CMK (cell line): Measurements from ENCODE around the gene ARL11.

ENCODE experiments used
- DNase-seq: peaks from one replicate; pipeline ENCODE4 v3.0.0-alpha.2; 2010; ENCODE audit warnings: low read depth

Gene ARL11

DNA sequence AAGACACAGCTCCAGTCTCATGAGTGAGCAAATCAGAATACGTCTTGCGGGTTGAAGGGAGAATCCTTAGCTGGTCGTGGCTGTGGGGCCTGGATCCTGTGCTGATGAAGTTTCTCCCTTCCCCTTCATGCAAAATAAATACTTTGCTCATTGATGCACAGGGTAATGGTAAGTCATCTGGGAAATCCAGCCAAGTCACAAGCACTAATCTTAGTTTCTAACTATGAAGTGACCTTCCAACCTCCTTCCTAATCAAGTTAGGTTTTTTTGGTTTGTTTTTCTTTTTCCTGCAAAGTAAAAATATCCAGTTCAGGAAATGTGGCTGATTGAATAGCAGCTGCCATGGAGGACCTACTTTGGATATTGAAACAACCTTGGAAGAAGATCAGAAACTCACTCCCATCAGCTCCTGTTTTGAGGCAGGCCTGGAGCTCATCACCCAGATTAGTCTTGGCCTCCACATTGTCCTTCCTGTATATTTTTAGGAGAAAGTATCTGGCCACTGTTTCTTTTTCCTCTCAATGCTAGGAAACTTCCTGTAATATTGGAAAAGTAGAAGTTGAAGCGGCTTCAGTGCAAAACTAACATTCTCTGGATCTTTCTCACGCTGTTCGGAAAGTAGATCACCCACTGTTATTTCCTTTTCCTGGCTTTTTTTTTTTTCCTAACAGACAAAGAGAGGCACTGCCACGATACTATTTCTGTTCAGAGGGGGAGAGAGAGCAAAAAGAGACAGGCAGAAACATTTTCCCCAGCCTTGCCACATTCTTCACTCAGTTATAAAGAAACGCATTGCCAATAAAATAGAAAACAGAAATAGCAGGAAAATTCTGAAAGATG, 12.3 kb upstream of the ARL11 start:
- no peak for DNase-seq

GRCh38 chr13:49616676-49617065, 11.6 kb upstream of the ARL11 start:
- DNase-seq, result no peak

GRCh38 chr13:49620170-49620621, 8.1 kb upstream of the ARL11 start:
- DNase-seq, result no peak

DNA sequence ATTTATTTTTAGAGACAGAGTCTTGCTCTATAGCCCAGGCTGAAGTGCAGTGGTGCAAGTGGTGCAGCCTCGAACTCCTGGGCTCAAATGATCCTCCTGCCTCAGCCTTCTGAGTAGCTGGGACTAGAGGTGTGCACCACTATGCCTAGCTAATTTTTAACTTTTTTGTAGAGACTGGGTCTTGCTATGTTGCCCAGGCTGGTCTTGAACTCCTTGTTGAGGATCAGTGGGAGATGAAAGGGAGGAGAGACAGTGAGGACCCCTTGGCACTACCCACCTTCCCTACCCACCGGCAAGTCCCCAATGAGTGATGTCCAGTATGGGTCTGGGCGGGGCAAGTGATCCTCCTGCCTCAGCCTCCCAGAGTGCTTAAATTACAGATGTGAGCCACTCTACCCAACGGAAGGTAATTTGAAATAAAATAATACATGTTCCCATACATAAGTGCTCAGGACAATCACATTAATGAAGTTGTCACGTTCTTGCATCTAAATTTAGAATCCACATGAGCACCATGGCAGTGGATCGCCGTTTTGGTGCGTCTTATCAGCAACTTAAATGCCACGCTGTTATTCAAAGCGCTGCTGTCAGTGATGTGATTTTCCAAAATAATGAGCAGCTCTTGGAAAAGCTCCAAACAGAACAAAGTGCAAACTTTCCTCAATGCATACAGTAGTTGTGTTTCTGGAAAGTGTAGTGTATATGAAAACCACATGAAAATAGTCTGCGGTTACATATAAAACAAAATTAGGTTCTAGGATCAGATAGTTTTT, 5.9 kb upstream of the ARL11 start:
- DNase-seq, result no peak

GRCh38 chr13:49624229-49624628, 4.1 kb upstream of the ARL11 start:
- no peak for DNase-seq

DNA sequence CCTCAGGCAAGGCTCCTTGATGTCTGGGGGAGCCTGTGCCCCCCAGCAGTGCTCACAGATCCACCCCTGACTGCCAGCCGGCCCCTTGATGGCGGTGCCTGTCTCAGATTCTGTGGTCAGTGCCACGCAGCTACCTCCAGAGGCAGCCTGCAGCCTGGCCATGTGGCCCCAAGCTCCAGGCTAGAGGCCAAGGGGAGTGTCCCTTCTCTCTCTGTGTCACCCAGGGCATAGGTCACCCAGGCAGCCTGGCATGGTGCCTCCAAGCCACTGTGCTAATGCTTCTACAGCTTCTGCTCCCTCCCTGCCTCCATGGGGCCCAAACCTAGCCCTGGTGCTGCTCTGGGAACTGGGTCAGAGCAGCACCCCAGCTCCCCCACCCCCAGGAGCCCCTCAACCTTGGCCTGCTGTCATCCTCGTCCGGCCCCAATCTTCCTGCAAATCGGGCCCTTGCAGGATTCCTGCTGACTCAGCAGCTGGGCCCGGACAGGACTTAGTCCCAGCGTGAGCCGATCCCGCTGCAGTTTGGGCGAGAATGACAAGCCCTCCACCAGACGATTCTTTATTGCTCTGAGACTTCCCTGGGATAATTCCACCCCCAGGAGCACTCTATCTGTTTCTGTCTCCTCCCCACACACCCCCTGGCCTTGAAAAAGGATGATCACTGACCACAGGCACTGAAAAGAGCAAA, 2.8 kb upstream of the ARL11 start:
- DNase-seq, result no peak

GRCh38 chr13:49629196-49629938, 1.1 kb downstream of the ARL11 start:
- DNase-seq, result no peak

DNA sequence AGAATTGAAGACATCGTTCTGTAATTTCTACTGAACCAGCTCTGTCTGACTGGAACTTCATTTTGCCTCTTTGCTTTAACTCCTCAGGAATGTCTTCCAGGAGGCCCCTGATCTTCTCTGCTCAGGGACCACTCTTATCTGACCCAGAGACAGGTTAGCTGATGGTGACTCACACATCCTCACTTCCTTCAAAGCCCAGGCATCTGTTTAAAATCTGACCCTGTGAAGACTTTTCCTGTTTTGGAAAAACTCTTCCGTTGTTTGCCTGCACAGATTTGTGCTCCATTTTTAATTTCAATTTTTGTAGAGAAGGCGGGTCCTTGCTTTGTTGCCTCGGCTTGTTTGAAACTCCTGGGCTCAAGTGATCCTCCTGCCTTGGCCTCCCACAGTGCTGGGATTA, 1.6 kb downstream of the ARL11 start:
- DNase-seq, result no peak

- DNase-seq, result no peak
These were observed 2.3 kb downstream of the ARL11 start for GRCh38 chr13:49630580-49630979.

GRCh38 chr13:49632156-49632555, 3.8 kb downstream of the ARL11 start:
- no peak for DNase-seq

DNA sequence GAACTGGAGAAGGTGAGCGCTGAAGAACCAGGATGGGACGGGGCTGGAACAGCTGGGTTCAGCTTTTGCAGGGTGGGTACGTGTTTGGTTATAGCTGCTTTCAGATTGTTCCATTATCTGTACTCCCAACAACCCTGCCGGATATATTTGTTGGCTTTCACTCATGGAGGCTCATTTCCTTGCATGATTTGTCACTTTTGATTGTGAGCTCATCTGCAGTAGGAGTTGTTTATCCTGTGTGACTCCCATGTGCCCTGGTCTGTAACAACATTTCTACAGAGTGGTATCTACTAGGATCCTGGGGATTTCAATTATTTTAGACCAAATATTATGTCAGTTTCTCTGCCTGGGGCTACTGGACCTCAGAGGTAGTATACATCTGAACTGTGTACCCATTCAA, 5.4 kb downstream of the ARL11 start:
- DNase-seq, result no peak

DNA sequence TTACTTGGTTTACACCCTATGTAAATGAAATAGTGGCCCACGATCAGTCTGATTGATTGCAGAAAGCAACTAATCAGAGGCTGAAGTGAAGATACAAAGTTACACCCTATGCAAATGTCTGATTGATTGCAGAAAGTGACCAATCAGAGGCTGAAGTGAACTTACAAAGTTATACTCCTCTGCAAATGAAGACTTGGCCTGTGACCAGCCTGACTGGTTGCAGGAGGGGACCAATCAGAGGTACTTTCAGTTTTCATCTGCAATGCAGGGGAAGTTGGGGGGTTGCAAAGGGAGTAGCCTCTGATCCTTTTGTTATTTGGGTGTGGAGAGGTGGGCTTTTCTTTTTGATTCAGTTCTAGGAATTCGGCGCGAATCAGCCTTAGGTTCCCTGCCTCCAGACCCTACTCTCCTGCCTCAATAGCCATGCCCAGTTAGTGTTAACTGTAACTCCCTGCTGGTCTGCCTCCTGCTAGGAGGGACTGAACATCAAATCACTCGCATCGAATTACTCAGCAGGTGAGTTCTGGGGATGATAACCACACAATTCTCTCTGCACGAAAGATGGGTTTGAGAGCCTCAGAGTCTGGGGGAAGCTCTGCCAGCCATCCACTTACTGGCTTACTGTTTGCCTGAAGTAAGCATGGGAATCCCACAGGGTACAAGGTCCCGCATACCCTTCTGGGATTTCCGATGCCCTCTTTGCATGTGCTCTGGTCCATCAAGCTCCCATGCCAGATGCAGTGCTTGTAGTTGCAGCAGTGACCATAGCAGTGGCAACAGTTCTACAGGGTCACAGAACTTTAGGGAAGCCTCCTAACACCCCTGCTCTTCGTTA, 7.5 kb downstream of the ARL11 start:
- DNase-seq, result no peak

DNA sequence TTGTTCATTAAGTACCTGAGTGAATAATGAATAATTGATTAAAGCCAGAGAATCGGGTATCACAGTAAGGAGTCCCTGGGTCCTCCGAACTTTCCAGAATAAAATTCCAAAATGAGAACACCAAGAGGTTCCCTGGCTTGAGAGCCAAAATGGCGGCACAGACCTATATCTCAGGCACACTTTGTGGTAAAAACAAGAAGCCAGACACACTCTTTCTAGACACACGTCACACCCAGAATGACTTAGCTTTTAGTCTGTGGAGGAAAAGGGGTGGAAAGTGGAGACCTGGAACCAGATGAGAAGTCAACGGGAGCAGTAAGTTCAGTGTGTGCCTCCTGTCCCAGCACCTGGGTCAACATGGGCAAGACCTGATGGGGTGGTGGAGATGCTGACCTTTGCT, 8.4 kb downstream of the ARL11 start:
- DNase-seq, result no peak

DNA sequence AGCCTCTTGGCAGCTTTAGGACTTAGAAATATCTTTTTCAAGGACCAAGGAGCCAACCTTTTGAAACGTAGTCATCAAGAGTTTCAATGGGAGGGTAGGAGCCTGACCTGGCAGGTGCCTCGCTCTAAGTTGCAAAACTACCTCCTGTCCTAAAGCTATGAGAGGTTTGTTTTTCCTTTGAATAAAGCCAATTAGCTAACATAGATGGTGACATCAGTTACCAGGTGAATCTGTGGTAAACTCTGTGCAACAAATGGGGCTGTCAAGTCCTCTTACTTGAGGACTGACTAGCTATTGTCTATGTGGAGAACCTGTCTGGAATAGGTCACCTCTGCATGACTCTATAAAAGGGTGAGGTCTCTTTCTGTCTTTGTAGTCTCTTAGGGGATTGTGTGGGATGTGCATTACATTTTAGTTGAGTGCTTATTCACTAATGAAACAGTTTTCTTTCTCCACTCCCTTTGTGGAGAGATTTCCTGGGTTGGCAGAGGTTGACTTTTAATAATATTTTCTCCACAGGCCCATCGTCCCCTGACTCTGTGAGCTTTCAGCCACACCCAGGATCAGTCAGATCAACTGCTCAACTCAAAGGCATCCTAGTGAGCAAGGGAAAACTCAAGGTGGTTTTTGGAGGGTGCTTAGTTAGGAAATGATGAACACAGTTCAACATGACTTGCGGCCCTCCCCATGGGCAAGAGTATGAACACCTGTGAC, 9.9 kb downstream of the ARL11 start:
- DNase-seq, result no peak

DNA sequence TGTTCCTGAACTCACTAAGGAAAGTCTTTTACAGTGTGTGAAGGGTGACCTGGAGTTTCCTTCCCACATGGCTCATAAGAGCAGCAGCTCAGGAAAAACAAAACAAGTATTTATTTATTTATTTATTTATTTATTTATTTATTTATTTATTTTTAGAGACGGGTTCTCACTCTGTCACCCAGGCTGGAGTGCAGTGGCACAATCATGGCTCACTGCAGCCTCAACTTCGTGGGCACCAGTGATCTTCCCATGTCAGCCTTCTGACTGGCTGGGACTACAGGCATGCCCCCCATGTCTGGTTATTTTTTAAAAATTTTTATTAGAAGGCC, 10.4 kb downstream of the ARL11 start:
- DNase-seq, result no peak

- peak; percentile 47 for DNase-seq
These were observed 13.5 kb downstream of the ARL11 start for GRCh38 chr13:49641801-49642291.

- no peak for DNase-seq
These were observed 14.8 kb downstream of the ARL11 start for GRCh38 chr13:49643035-49643646.

DNA sequence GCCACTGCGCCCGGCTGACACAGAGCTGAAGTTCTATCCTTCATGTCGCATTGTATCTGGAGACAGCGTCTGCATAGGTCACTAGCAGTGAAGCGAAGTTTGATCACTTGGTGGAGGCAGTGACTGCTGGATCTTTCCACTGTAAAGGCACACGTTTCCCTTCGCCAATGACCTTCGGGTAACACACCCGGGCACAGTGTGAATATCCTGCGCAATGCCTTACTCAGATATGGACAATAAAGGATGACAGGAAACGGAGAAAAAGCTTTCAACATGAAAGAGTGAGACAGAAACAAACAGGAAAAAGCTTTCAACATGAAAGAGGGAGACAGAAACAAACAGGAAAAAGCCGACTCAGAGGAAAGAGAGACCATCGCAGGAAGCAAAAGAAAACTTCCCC, 17.1 kb downstream of the ARL11 start:
- DNase-seq, result no peak

GRCh38 chr13:49646688-49647087, 18.4 kb downstream of the ARL11 start:
- DNase-seq, result no peak
